DMS 273 treated with DMSO at 0.1 percent for 48 hours (cell line): ENCODE measurements around the gene TMEM171.

Experiments used
- DNase-seq: peaks from one replicate; lab custom pipeline; 2025; lab: John Stamatoyannopoulos, UW

TMEM171 gene

GRCh38 chr5:73121119-73121463 lies 716 bp downstream of the TMEM171 start:
- DNase-seq: no peak

GRCh38 chr5:73122875-73123810 lies 2.8 kb downstream of the TMEM171 start:
- no peak for DNase-seq

- no peak for DNase-seq
These were observed 4.9 kb downstream of the TMEM171 start for GRCh38 chr5:73125289-73125688.

GRCh38 chr5:73126381-73126780 lies 6.0 kb downstream of the TMEM171 start:
- DNase-seq: no peak

- DNase-seq: no peak
These were observed 6.6 kb downstream of the TMEM171 start for GRCh38 chr5:73126957-73127356.

- DNase-seq: no peak
These were observed 8.8 kb downstream of the TMEM171 start for GRCh38 chr5:73129143-73129542.

- DNase-seq: no peak
These were observed 10.4 kb downstream of the TMEM171 start for GRCh38 chr5:73130811-73131210.

- no peak for DNase-seq
These were observed 11.5 kb downstream of the TMEM171 start for GRCh38 chr5:73131711-73132425.

GRCh38 chr5:73132759-73133158 lies 12.4 kb downstream of the TMEM171 start:
- DNase-seq: no peak

- no peak for DNase-seq
These were observed 14.6 kb downstream of the TMEM171 start for GRCh38 chr5:73135021-73135420.

GRCh38 chr5:73135429-73136054 lies 15.2 kb downstream of the TMEM171 start:
- no peak for DNase-seq

- no peak for DNase-seq
These were observed 15.7 kb downstream of the TMEM171 start for GRCh38 chr5:73136055-73136562.

- no peak for DNase-seq
These were observed 17.5 kb downstream of the TMEM171 start for GRCh38 chr5:73137563-73138530.

- DNase-seq: no peak
These were observed 19.1 kb downstream of the TMEM171 start for GRCh38 chr5:73139485-73139884.

GRCh38 chr5:73140801-73141200 lies 20.4 kb downstream of the TMEM171 start:
- no peak for DNase-seq

GRCh38 chr5:73142035-73142434 lies 21.7 kb downstream of the TMEM171 start:
- no peak for DNase-seq

- DNase-seq: no peak
These were observed 23.3 kb downstream of the TMEM171 start for GRCh38 chr5:73143716-73144115.

- no peak for DNase-seq
These were observed 29.2 kb downstream of the TMEM171 start for GRCh38 chr5:73149540-73149939.

GRCh38 chr5:73150876-73151275 lies 30.5 kb downstream of the TMEM171 start:
- no peak for DNase-seq

GRCh38 chr5:73151766-73152410 lies 31.5 kb downstream of the TMEM171 start:
- DNase-seq: no peak
